Epithelial cell of proximal tubule (primary cell): ENCODE results near the gene NRTN. TPM values are rescaled to one million over a fixed set of nuclear protein-coding genes. Genes with fewer than 3 reads are reported as not detected.

Source experiments
- DNase-seq: peaks from one replicate; pipeline ENCODE4 v3.0.0-alpha.2; 2011; ENCODE audit warnings: low read depth
- H3K4me3 ChIP-seq: 2 replicates; pipeline ENCODE4 v1.5.1; 2011; ENCODE audit warnings: low read depth, mild to moderate bottlenecking, low read length
- total RNA-seq: library from RNA; depleted of rRNA; stranded (reverse); fragments of >200 nt; gene quantifications from 2 replicates; pipeline ENCODE4 v1.2.3, GENCODE V29; 2015
- TF ChIP-seq, protein P1 (sequence below): conservative IDR thresholded peaks from 2 replicates; pipeline ENCODE4 v1.5.1; 2012; ENCODE audit warnings: low read depth, mild to moderate bottlenecking, low read length

Gene NRTN
- total RNA-seq, 1 donor from 2014 or later: 0.69 TPM

DNA sequence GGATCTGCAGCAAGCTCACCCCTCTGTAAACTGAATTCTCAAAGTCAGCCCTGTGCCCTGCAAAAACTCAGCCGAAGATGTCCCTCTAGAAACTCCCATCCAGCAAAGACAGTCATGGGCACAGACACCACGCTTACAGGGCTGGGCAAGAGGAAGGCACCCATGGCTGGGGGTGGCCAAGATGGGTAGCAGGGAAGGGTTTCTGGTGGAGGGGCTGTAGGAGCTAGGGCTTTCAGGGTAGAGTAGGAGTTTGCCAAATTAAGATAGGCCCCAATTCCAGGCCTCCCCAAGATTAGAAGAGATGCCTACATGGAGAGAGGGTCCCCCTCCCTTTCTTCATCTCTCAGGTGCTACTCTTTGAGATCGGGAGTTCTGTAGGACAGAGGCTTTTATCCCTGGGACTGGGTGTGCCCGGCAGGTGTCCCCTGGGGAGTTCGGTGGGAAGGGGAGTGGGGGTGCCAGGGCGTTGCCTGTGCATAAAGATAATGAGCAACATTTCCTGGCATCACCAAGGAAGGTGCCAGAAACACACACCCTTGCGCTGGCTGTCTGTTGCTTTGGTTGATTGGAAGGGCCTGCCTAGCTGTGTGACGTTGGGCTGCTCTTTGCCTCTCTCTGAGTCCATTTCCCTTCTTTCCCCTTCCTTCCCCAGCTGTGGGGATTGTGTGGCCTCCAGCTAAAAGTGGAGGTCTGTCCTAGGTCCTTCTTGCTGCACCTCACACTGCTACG lies 9.4 kb downstream of the NRTN start:
- no peak overlapping the region for H3K4me3 ChIP-seq
- no peak for DNase-seq
- TF ChIP-seq, protein P1, sequence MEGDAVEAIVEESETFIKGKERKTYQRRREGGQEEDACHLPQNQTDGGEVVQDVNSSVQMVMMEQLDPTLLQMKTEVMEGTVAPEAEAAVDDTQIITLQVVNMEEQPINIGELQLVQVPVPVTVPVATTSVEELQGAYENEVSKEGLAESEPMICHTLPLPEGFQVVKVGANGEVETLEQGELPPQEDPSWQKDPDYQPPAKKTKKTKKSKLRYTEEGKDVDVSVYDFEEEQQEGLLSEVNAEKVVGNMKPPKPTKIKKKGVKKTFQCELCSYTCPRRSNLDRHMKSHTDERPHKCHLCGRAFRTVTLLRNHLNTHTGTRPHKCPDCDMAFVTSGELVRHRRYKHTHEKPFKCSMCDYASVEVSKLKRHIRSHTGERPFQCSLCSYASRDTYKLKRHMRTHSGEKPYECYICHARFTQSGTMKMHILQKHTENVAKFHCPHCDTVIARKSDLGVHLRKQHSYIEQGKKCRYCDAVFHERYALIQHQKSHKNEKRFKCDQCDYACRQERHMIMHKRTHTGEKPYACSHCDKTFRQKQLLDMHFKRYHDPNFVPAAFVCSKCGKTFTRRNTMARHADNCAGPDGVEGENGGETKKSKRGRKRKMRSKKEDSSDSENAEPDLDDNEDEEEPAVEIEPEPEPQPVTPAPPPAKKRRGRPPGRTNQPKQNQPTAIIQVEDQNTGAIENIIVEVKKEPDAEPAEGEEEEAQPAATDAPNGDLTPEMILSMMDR: no peak

DNA sequence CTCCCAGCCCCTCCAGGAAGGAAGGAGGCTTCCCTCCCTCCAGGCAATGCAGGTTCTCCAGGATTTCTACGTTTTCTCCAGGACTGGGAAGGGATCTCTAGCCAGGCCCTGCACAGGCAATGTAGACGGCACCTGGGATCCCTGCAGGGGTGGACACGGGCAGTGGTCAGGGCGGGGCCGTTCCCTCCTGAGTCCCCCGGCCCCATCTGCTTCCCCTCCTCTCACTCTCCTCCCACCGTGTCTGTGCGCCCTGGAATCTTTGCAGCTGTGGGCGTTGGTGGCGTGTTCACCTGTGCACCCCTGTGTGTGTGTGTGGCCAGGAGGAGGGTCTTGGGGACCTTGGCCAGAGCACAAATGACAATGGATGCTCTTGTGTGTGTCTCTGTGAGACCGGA lies 10.0 kb downstream of the NRTN start:
- H3K4me3 ChIP-seq: no peak overlapping the region
- DNase-seq: no peak
- TF ChIP-seq, protein P1: no peak

DNA sequence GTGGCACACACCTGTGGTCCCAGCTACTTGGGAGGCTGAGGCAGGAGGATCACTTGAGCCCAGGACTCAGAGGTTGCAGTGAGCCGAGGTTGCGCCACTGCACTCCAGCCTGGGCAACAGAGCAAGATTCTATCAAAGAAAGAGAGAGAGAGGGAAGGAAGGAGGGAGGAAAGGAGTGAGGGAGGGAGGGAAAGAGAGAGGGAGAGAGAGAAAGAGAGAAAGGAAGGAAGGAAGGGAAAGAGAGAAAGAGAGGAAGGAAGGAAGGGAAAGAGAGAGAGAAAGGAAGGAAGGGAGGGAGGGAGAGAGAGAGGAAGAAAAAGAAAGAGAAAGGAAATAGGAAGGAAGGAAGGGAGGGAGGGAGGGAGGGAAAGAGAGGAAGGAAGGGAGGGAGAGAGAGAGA lies 12.4 kb downstream of the NRTN start:
- no peak overlapping the region for H3K4me3 ChIP-seq
- TF ChIP-seq, protein P1: no peak
- no peak for DNase-seq

DNA sequence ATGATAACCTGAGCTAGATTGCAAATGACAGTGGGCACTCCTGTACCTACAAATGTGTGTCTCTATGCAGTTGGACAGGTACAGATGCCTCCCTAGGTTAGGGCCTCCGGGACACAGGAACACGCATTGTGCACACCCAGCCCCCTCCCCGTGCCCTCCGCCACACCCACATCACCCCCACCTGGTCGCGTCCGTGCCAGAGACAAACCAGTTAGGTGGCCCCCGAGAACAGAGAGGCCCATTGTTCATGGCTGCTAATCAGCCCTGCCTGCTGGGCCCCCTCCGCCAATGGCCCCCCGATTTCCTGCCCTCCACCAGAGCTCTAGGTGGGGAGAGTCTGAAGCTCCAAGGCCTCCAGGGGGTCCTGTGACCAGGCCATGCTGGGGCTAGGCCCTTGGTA lies 13.7 kb downstream of the NRTN start:
- TF ChIP-seq, protein P1: no peak
- DNase-seq: no peak
- H3K4me3 ChIP-seq: no peak overlapping the region

DNA sequence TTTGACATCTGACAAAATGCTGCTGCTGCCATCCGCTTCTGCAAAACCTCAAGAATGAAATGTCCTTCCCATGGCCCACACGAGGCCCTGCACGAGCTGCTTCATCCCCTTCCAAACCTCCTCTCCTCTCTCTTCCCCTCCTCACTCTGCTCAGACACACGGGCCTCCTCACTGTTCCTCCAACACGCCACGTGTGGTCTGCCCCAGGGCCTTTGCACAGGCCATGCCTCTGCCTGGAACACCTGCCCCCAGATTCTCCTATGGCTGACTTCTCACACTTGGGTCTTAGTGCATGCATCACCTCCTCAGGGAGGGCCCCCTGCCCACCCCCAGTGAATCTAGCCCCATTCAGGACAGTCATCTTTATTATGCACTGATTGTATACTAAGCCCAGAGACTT lies 15.9 kb downstream of the NRTN start:
- TF ChIP-seq, protein P1: no peak
- no peak overlapping the region for H3K4me3 ChIP-seq
- no peak for DNase-seq

DNA sequence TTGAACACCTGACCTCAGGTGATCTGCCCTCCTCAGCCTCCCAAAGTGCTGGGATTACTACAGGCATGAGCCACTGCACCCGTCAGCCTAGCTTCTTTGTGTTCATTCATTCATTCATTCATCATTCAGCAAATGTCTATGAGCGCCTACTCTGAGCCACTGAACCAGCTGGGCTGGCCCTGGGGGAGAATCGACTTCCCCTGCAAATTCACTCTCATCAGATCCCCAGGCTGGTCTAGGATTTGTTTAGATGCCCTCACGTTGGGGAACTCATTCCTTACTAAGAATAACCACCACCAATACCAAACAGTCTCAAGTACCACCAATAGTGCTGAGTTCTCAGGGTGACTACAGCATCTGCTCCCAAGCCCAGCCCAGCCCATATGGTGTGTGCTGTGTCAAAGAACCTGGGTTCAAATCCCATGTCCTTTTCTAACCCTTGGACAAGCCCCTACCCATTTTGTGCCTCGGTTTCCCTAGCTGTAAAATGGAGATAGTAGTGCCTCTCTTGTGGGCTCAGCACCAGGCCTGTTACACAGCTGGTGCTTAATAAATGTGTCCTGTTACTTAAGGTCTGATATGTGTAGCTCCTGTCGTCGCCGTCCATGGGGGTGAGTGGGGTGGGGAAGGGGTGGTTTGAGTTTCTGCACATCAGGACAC lies 16.8 kb downstream of the NRTN start:
- TF ChIP-seq, protein P1: no peak
- no peak for DNase-seq
- H3K4me3 ChIP-seq: no peak overlapping the region
